Measurements from ENCODE around the gene GCAT. TPM values are rescaled to one million over a fixed set of nuclear protein-coding genes. Genes with fewer than 3 reads are reported as not detected.

The GCAT gene
- total and polyA plus RNA-seq, 4 donors: 20.7 to 32.6 (median 29.8) TPM

- TF ChIP-seq EGR1 (IDR thresholded peaks at IDR 0.05; ENCODE audit: low read depth in 2 of 2) (peak in 1 of 2 donors; percentile 52), CTCF (IDR thresholded peaks at IDR 0.05; ENCODE audit: low read depth, low read length, missing input control) (no peak), FOXA1 (IDR thresholded peaks at IDR 0.05) (peak; percentile 95), RXRA (IDR thresholded peaks at IDR 0.05) (peak; percentile 51 to 79), FOXA2 (IDR thresholded peaks at IDR 0.05) (peak; percentile 99), TAF1 (conservative IDR thresholded peaks at IDR 0.05) (no peak), ATF3 (IDR thresholded peaks at IDR 0.05) (no peak)
These were observed 47.6 kb upstream of the GCAT start (continued) for GRCh38 chr22:37760152-37760551.

- no peaks in the 10 kb centered on the region for H3K9me3 ChIP-seq (ENCODE audit: control insufficient read depth in 4 of 4, low read length in 3 of 4)
- DNase-seq (ENCODE audit: low spot score): no peak
- H3K36me3 ChIP-seq (ENCODE audit: control insufficient read depth in 4 of 4, insufficient read depth in 3 of 4, low read depth in 1 of 4, low read length in 3 of 4): peaks cover 0 to 14% (median 8%) of the 10 kb centered on the region in 4 donors
- no peak overlapping the region for H3K9ac ChIP-seq (ENCODE audit: low read depth in 1 of 2, low read length in 2 of 2)
- peaks cover 3 to 39% (median 28%) of the 10 kb centered on the region in 4 donors for H3K4me1 ChIP-seq (ENCODE audit: control insufficient read depth in 4 of 4, insufficient read depth in 4 of 4, low read length in 3 of 4)
- no peaks in the 10 kb centered on the region for H3K27me3 ChIP-seq (ENCODE audit: control insufficient read depth in 4 of 4, insufficient read depth in 4 of 4, low read length in 3 of 4)
- WGBS: 88% methylated on average over 10 of the region's 10 CpGs
- H3K4me3 ChIP-seq (ENCODE audit: low read depth in 1 of 3, low read length in 3 of 3): no peak overlapping the region
- TF ChIP-seq GABPA (IDR thresholded peaks at IDR 0.05 in 1 of 2, conservative IDR thresholded peaks at IDR 0.05 in 1 of 2) (no peak), MAX (IDR thresholded peaks at IDR 0.05) (no peak)
- no peak overlapping the region for H3K27ac ChIP-seq (ENCODE audit: low read depth in 1 of 2, low read length in 2 of 2)
These were observed 45.3 kb upstream of the GCAT start for GRCh38 chr22:37762389-37762836.

- H3K36me3 ChIP-seq (ENCODE audit: control insufficient read depth in 4 of 4, insufficient read depth in 3 of 4, low read depth in 1 of 4, low read length in 3 of 4): peaks cover 2 to 12% (median 6%) of the 10 kb centered on the region in 4 donors
These were observed 44.7 kb upstream of the GCAT start for GRCh38 chr22:37763012-37763411.

More at GRCh38 chr22:37763012-37763411, 44.7 kb upstream of the GCAT start:
- no peak overlapping the region for H3K4me3 ChIP-seq (ENCODE audit: low read depth in 1 of 3, low read length in 3 of 3)
- DNase-seq (ENCODE audit: low spot score): no peak
- 97% methylated on average over 9 of the region's 9 CpGs for WGBS
- H3K27ac ChIP-seq (ENCODE audit: low read depth in 1 of 2, low read length in 2 of 2): no peak overlapping the region
- H3K4me1 ChIP-seq (ENCODE audit: control insufficient read depth in 4 of 4, insufficient read depth in 4 of 4, low read length in 3 of 4): peaks cover 3 to 39% (median 27%) of the 10 kb centered on the region in 4 donors
- no peaks in the 10 kb centered on the region for H3K27me3 ChIP-seq (ENCODE audit: control insufficient read depth in 4 of 4, insufficient read depth in 4 of 4, low read length in 3 of 4)
- no peak overlapping the region for H3K9ac ChIP-seq (ENCODE audit: low read depth in 1 of 2, low read length in 2 of 2)
- TF ChIP-seq HNF4G (IDR thresholded peaks at IDR 0.05) (no peak), EGR1 (IDR thresholded peaks at IDR 0.05; ENCODE audit: low read depth in 2 of 2) (no peak), FOXA2 (IDR thresholded peaks at IDR 0.05) (no peak), ZBTB33 (IDR thresholded peaks at IDR 0.05) (no peak), HNF4A (conservative IDR thresholded peaks at IDR 0.05) (no peak)
- no peaks in the 10 kb centered on the region for H3K9me3 ChIP-seq (ENCODE audit: control insufficient read depth in 4 of 4, low read length in 3 of 4)
